ENCODE data around the gene LHFPL3.

The LHFPL3 gene

GRCh38 chr7:104903044-104903443 lies 574.6 kb downstream of the LHFPL3 start:
- Histone ChIP-seq H3K14ac (ENCODE audit: low read length in 2 of 2) (no peak overlapping the region), H4K91ac (ENCODE audit: low read length) (no peak overlapping the region), H3K4ac (ENCODE audit: low read depth in 1 of 2, low read length in 2 of 2) (no peak overlapping the region), H2AK5ac (ENCODE audit: low read length, severe bottlenecking) (no peak overlapping the region), H3K23ac (ENCODE audit: low read length in 2 of 2) (no peak overlapping the region), H2AFZ (ENCODE audit: low read depth, low read length) (no peak overlapping the region), H3K27ac (ENCODE audit: low read length, poor library complexity, severe bottlenecking) (no peak overlapping the region), H2BK5ac (ENCODE audit: low read depth, low read length, poor library complexity, severe bottlenecking) (no peak overlapping the region), H2BK12ac (ENCODE audit: low read length in 2 of 2) (no peak overlapping the region), H3K9ac (ENCODE audit: low read length) (no peak overlapping the region), H4K8ac (ENCODE audit: low read length) (no peak overlapping the region), H3K4me2 (ENCODE audit: low read length, poor library complexity, severe bottlenecking) (no peak overlapping the region), H2BK120ac (ENCODE audit: low read depth, low read length) (no peak overlapping the region), H2BK15ac (ENCODE audit: low read depth, poor library complexity, severe bottlenecking) (no peak overlapping the region), H3K4me3 (ENCODE audit: insufficient read depth in 1 of 2, low read depth in 1 of 2, low read length in 2 of 2) (no peak overlapping the region), H3K9me3 (ENCODE audit: control insufficient read depth, low read length) (no peaks in the 10 kb centered on the region), H3K4me1 (ENCODE audit: control insufficient read depth, insufficient read depth, low read depth, low read length) (no peaks in the 10 kb centered on the region), H3K36me3 (ENCODE audit: control insufficient read depth in 1 of 2, insufficient read depth in 2 of 2, low read depth in 1 of 2, low read length in 2 of 2) (no peaks in the 10 kb centered on the region), H3K79me1 (replicated peaks; ENCODE audit: low read length, poor library complexity, severe bottlenecking) (no peaks in the 10 kb centered on the region), H3K27me3 (ENCODE audit: control insufficient read depth in 1 of 2, insufficient read depth in 1 of 2, low read length in 2 of 2) (peaks cover 0 to 53% of the 10 kb centered on the region in 2 experiments), H3K18ac (ENCODE audit: low read depth in 1 of 2, low read length in 2 of 2) (no peak overlapping the region)
- DNase-seq = no peak
- WGBS = 60% methylated on average over 2 of the region's 2 CpGs

GRCh38 chr7:104903846-104904245 lies 575.4 kb downstream of the LHFPL3 start:
- peaks cover 0 to 45% of the 10 kb centered on the region in 2 experiments for H3K27me3 ChIP-seq (ENCODE audit: control insufficient read depth in 1 of 2, insufficient read depth in 1 of 2, low read length in 2 of 2)
- 76% methylated on average over 1 of the region's 4 CpGs for WGBS
- H3K23ac ChIP-seq (ENCODE audit: low read length in 2 of 2) = no peak overlapping the region
- H2AK5ac ChIP-seq (ENCODE audit: low read length, severe bottlenecking) = no peak overlapping the region
- H3K27ac ChIP-seq (ENCODE audit: low read length, poor library complexity, severe bottlenecking) = no peak overlapping the region
- no peak overlapping the region for H3K4me2 ChIP-seq (ENCODE audit: low read length, poor library complexity, severe bottlenecking)
- no peak overlapping the region for H3K18ac ChIP-seq (ENCODE audit: low read depth in 1 of 2, low read length in 2 of 2)
- no peaks in the 10 kb centered on the region for H3K36me3 ChIP-seq (ENCODE audit: control insufficient read depth in 1 of 2, insufficient read depth in 2 of 2, low read depth in 1 of 2, low read length in 2 of 2)
- no peak overlapping the region for H4K91ac ChIP-seq (ENCODE audit: low read length)
- no peak overlapping the region for H2BK15ac ChIP-seq (ENCODE audit: low read depth, poor library complexity, severe bottlenecking)
- no peak for DNase-seq
- no peak overlapping the region for H3K14ac ChIP-seq (ENCODE audit: low read length in 2 of 2)
- no peak overlapping the region for H2BK12ac ChIP-seq (ENCODE audit: low read length in 2 of 2)
- no peak overlapping the region for H2AFZ ChIP-seq (ENCODE audit: low read depth, low read length)
- no peak overlapping the region for H3K9ac ChIP-seq (ENCODE audit: low read length)
- no peaks in the 10 kb centered on the region for H3K9me3 ChIP-seq (ENCODE audit: control insufficient read depth, low read length)
- no peaks in the 10 kb centered on the region for H3K4me1 ChIP-seq (ENCODE audit: control insufficient read depth, insufficient read depth, low read depth, low read length)
- no peak overlapping the region for H3K4me3 ChIP-seq (ENCODE audit: insufficient read depth in 1 of 2, low read depth in 1 of 2, low read length in 2 of 2)
- no peak overlapping the region for H3K4ac ChIP-seq (ENCODE audit: low read depth in 1 of 2, low read length in 2 of 2)
- H3K79me1 ChIP-seq (replicated peaks; ENCODE audit: low read length, poor library complexity, severe bottlenecking) = no peaks in the 10 kb centered on the region
- H2BK120ac ChIP-seq (ENCODE audit: low read depth, low read length) = no peak overlapping the region
- H4K8ac ChIP-seq (ENCODE audit: low read length) = no peak overlapping the region
- no peak overlapping the region for H2BK5ac ChIP-seq (ENCODE audit: low read depth, low read length, poor library complexity, severe bottlenecking)

- H2BK15ac ChIP-seq (ENCODE audit: low read depth, poor library complexity, severe bottlenecking) = no peak overlapping the region
- H2BK5ac ChIP-seq (ENCODE audit: low read depth, low read length, poor library complexity, severe bottlenecking) = no peak overlapping the region
- no peak for DNase-seq
- peaks cover 0 to 23% of the 10 kb centered on the region in 2 experiments for H3K27me3 ChIP-seq (ENCODE audit: control insufficient read depth in 1 of 2, insufficient read depth in 1 of 2, low read length in 2 of 2)
- no peak overlapping the region for H3K14ac ChIP-seq (ENCODE audit: low read length in 2 of 2)
- H3K9me3 ChIP-seq (ENCODE audit: control insufficient read depth, low read length) = no peaks in the 10 kb centered on the region
- 87% methylated on average over 3 of the region's 7 CpGs for WGBS
- H3K4me3 ChIP-seq (ENCODE audit: insufficient read depth in 1 of 2, low read depth in 1 of 2, low read length in 2 of 2) = no peak overlapping the region
- H3K79me1 ChIP-seq (replicated peaks; ENCODE audit: low read length, poor library complexity, severe bottlenecking) = no peaks in the 10 kb centered on the region
- no peak overlapping the region for H3K18ac ChIP-seq (ENCODE audit: low read depth in 1 of 2, low read length in 2 of 2)
- H3K27ac ChIP-seq (ENCODE audit: low read length, poor library complexity, severe bottlenecking) = no peak overlapping the region
- no peak overlapping the region for H3K4ac ChIP-seq (ENCODE audit: low read depth in 1 of 2, low read length in 2 of 2)
- no peak overlapping the region for H3K9ac ChIP-seq (ENCODE audit: low read length)
- H2BK120ac ChIP-seq (ENCODE audit: low read depth, low read length) = no peak overlapping the region
- no peaks in the 10 kb centered on the region for H3K36me3 ChIP-seq (ENCODE audit: control insufficient read depth in 1 of 2, insufficient read depth in 2 of 2, low read depth in 1 of 2, low read length in 2 of 2)
- H3K4me2 ChIP-seq (ENCODE audit: low read length, poor library complexity, severe bottlenecking) = no peak overlapping the region
- no peaks in the 10 kb centered on the region for H3K4me1 ChIP-seq (ENCODE audit: control insufficient read depth, insufficient read depth, low read depth, low read length)
- no peak overlapping the region for H2AFZ ChIP-seq (ENCODE audit: low read depth, low read length)
- H2BK12ac ChIP-seq (ENCODE audit: low read length in 2 of 2) = no peak overlapping the region
- H2AK5ac ChIP-seq (ENCODE audit: low read length, severe bottlenecking) = no peak overlapping the region
- no peak overlapping the region for H4K8ac ChIP-seq (ENCODE audit: low read length)
- no peak overlapping the region for H4K91ac ChIP-seq (ENCODE audit: low read length)
- H3K23ac ChIP-seq (ENCODE audit: low read length in 2 of 2) = no peak overlapping the region
Measured at GRCh38 chr7:104906032-104906431, 577.6 kb downstream of the LHFPL3 start.

GRCh38 chr7:104906556-104906955 lies 578.2 kb downstream of the LHFPL3 start:
- no peak overlapping the region for H3K9ac ChIP-seq (ENCODE audit: low read length)
- H3K4me1 ChIP-seq (ENCODE audit: control insufficient read depth, insufficient read depth, low read depth, low read length) = no peaks in the 10 kb centered on the region
- H4K8ac ChIP-seq (ENCODE audit: low read length) = no peak overlapping the region
- no peak overlapping the region for H2AFZ ChIP-seq (ENCODE audit: low read depth, low read length)
- no peak overlapping the region for H3K18ac ChIP-seq (ENCODE audit: low read depth in 1 of 2, low read length in 2 of 2)
- no peak overlapping the region for H4K91ac ChIP-seq (ENCODE audit: low read length)
- no peak overlapping the region for H3K23ac ChIP-seq (ENCODE audit: low read length in 2 of 2)
- no peak overlapping the region for H3K4me2 ChIP-seq (ENCODE audit: low read length, poor library complexity, severe bottlenecking)
- no peak overlapping the region for H2BK5ac ChIP-seq (ENCODE audit: low read depth, low read length, poor library complexity, severe bottlenecking)
- H3K4ac ChIP-seq (ENCODE audit: low read depth in 1 of 2, low read length in 2 of 2) = no peak overlapping the region
- no peak overlapping the region for H3K27ac ChIP-seq (ENCODE audit: low read length, poor library complexity, severe bottlenecking)
- H2AK5ac ChIP-seq (ENCODE audit: low read length, severe bottlenecking) = no peak overlapping the region
- no peaks in the 10 kb centered on the region for H3K79me1 ChIP-seq (replicated peaks; ENCODE audit: low read length, poor library complexity, severe bottlenecking)
- no peak overlapping the region for H3K14ac ChIP-seq (ENCODE audit: low read length in 2 of 2)
- no peaks in the 10 kb centered on the region for H3K9me3 ChIP-seq (ENCODE audit: control insufficient read depth, low read length)
- H3K36me3 ChIP-seq (ENCODE audit: control insufficient read depth in 1 of 2, insufficient read depth in 2 of 2, low read depth in 1 of 2, low read length in 2 of 2) = no peaks in the 10 kb centered on the region
- no peak overlapping the region for H2BK15ac ChIP-seq (ENCODE audit: low read depth, poor library complexity, severe bottlenecking)
- WGBS = 85% methylated on average over 2 of the region's 4 CpGs
- no peak overlapping the region for H2BK120ac ChIP-seq (ENCODE audit: low read depth, low read length)
- H2BK12ac ChIP-seq (ENCODE audit: low read length in 2 of 2) = no peak overlapping the region
- H3K27me3 ChIP-seq (ENCODE audit: control insufficient read depth in 1 of 2, insufficient read depth in 1 of 2, low read length in 2 of 2) = peaks cover 0 to 18% of the 10 kb centered on the region in 2 experiments
- no peak overlapping the region for H3K4me3 ChIP-seq (ENCODE audit: insufficient read depth in 1 of 2, low read depth in 1 of 2, low read length in 2 of 2)
- no peak for DNase-seq
